Caco-2 (cell line): Measurements from ENCODE around the gene FMC1. TPM values are rescaled to one million over a fixed set of nuclear protein-coding genes. Genes with fewer than 3 reads are reported as not detected.

Experiments
- BruUV-seq: library from RNA; stranded (reverse); fragments of 400-500 nt; replicated peaks from 2 replicates; lab custom pipeline; 2021; lab: Mats Ljungman, UMichigan
- CTCF ChIA-PET: fragments of 300-600 bp; sonication (Branson Sonifier 250); formaldehyde crosslinking; loops from one replicate; lab custom pipeline; 2022; ENCODE audit warnings: antibody characterized with exemption; lab: Charles Lee
- POLR2A ChIA-PET: fragments of 300-600 bp; sonication (Branson Sonifier 250); formaldehyde crosslinking; loops from one replicate; lab custom pipeline; 2022; ENCODE audit warnings: antibody characterized with exemption; lab: Charles Lee
- DNase-seq, 2 experiments: peaks; one replicate each; pipeline versions ENCODE4 v3.0.0 to v3.0.0-alpha.2; 2020 to 2022
- H3K27me3 ChIP-seq: replicated peaks from 2 replicates; pipeline ENCODE4 v1.6.0; 2011; ENCODE audit warnings: low read length; ENCODE audit not compliant: control insufficient read depth, insufficient read depth
- H3K36me3 ChIP-seq: 2 replicates; pipeline ENCODE4 v1.5.1; 2011; ENCODE audit warnings: low read length; ENCODE audit not compliant: control insufficient read depth, insufficient read depth
- H3K4me1 ChIP-seq: fragments of 250-450 bp; sonication (Bioruptor Pico); 2 replicates; pipeline ENCODE4 v1.5.1; 2020; ENCODE audit warnings: mild to moderate bottlenecking
- H3K4me3 ChIP-seq: 2 replicates; pipeline ENCODE4 v1.5.1; 2011; ENCODE audit warnings: low read depth, mild to moderate bottlenecking, control low read depth, low read length
- H3K9me3 ChIP-seq: fragments of 250-450 bp; sonication (Bioruptor Pico); 2 replicates; pipeline ENCODE4 v1.5.1; 2020; ENCODE audit warnings: mild to moderate bottlenecking, moderate library complexity
- H3K27ac Mint-ChIP-seq: one replicate; pipeline ENCODE4 v1.8.0; 2022; ENCODE audit warnings: mixed read lengths; ENCODE audit not compliant: unreplicated experiment
- H3K27me3 Mint-ChIP-seq: one replicate; pipeline ENCODE4 v1.8.0; 2022; ENCODE audit warnings: mixed read lengths; ENCODE audit not compliant: insufficient read depth, unreplicated experiment
- H3K36me3 Mint-ChIP-seq: one replicate; pipeline ENCODE4 v1.8.0; 2022; ENCODE audit warnings: mild to moderate bottlenecking, mixed read lengths; ENCODE audit not compliant: insufficient read depth, unreplicated experiment
- H3K4me1 Mint-ChIP-seq: one replicate; pipeline ENCODE4 v1.8.0; 2022; ENCODE audit warnings: low read depth, mixed read lengths; ENCODE audit not compliant: unreplicated experiment
- H3K4me3 Mint-ChIP-seq: one replicate; pipeline ENCODE4 v1.8.0; 2022; ENCODE audit warnings: mild to moderate bottlenecking, moderate library complexity, mixed read lengths; ENCODE audit not compliant: unreplicated experiment
- H3K9me3 Mint-ChIP-seq: one replicate; pipeline ENCODE4 v1.8.0; 2022; ENCODE audit warnings: mixed read lengths; ENCODE audit not compliant: unreplicated experiment
- CTCF ChIP-seq, 2 experiments: fragments of 200-600 bp in 1 of 2; IDR thresholded peaks; 1 replicate in 1 of 2; 2 replicates in 1 of 2; pipeline versions ENCODE4 v1.5.1 to v1.8.0; 2011 to 2022; ENCODE audit warnings: antibody characterized with exemption in 1 of 2, control low read depth in 1 of 2, inconsistent platforms in 1 of 2, low read depth in 1 of 2, low read length in 1 of 2, mild to moderate bottlenecking in 1 of 2, moderate library complexity in 1 of 2; ENCODE audit not compliant: insufficient read depth in 1 of 2, severe bottlenecking in 1 of 2, unreplicated experiment in 1 of 2
- intact Hi-C: fragments of 100-400 bp; cut with micrococcal nuclease; formaldehyde crosslinking; loops from one replicate; pipeline ENCODE4 v1.10.0; 2022; ENCODE audit not compliant: unreplicated experiment
- total RNA-seq: library from RNA; stranded (reverse); gene quantifications from 2 replicates; pipeline ENCODE4 v1.2.3, GENCODE V29; 2022

FMC1 gene
- total RNA-seq, 1 experiment from 2014 or later: 15.1 TPM

- no peak overlapping the region for H3K27ac Mint-ChIP-seq
- H3K27me3 ChIP-seq: no peaks in the 10 kb centered on the region
- DNase-seq: no peak
- POLR2A ChIA-PET: no interaction called here
- no peaks in the 10 kb centered on the region for H3K4me1 Mint-ChIP-seq
- no peak overlapping the region for H3K4me3 Mint-ChIP-seq
- no peaks in the 10 kb centered on the region for H3K27me3 Mint-ChIP-seq
- no peaks in the 10 kb centered on the region for H3K9me3 ChIP-seq
- no peaks in the 10 kb centered on the region for H3K4me1 ChIP-seq
- H3K9me3 Mint-ChIP-seq: no peaks in the 10 kb centered on the region
- BruUV-seq: no TSS peak
- H3K36me3 Mint-ChIP-seq: peaks cover 73% of the 10 kb centered on the region
- H3K36me3 ChIP-seq: no peaks in the 10 kb centered on the region
- H3K4me3 ChIP-seq: no peak overlapping the region
- CTCF ChIA-PET: no interaction called here
- no peak for TF ChIP-seq CTCF (IDR thresholded peaks at IDR 0.05; ENCODE audit: insufficient read depth in 1 of 2, low read depth in 1 of 2, low read length in 1 of 2, severe bottlenecking in 1 of 2, unreplicated experiment in 1 of 2)
- intact Hi-C loops: no loop called here
Observed at GRCh38 chr7:139384611-139385010, 43.5 kb downstream of the FMC1 start.

- H3K4me3 ChIP-seq: no peak overlapping the region
- H3K9me3 ChIP-seq: no peaks in the 10 kb centered on the region
- CTCF ChIA-PET: no interaction called here
- Mint-ChIP-seq H3K27me3 (no peaks in the 10 kb centered on the region), H3K4me3 (no peak overlapping the region), H3K27ac (peak overlapping the region; percentile 23), H3K4me1 (no peaks in the 10 kb centered on the region), H3K9me3 (no peaks in the 10 kb centered on the region), H3K36me3 (peaks cover 67% of the 10 kb centered on the region)
- no peak for TF ChIP-seq CTCF (IDR thresholded peaks at IDR 0.05; ENCODE audit: insufficient read depth in 1 of 2, low read depth in 1 of 2, low read length in 1 of 2, severe bottlenecking in 1 of 2, unreplicated experiment in 1 of 2)
- no peak for DNase-seq
- intact Hi-C loops: no loop called here
- H3K4me1 ChIP-seq: no peaks in the 10 kb centered on the region
- BruUV-seq: no TSS peak
- POLR2A ChIA-PET: no interaction called here
- no peaks in the 10 kb centered on the region for H3K36me3 ChIP-seq
- H3K27me3 ChIP-seq: no peaks in the 10 kb centered on the region
Observed at GRCh38 chr7:139387594-139387993, 46.5 kb downstream of the FMC1 start.

GRCh38 chr7:139389091-139389490 lies 48.0 kb downstream of the FMC1 start:
- BruUV-seq: no TSS peak
- no peak for TF ChIP-seq CTCF (IDR thresholded peaks at IDR 0.05; ENCODE audit: insufficient read depth in 1 of 2, low read depth in 1 of 2, low read length in 1 of 2, severe bottlenecking in 1 of 2, unreplicated experiment in 1 of 2)
- Mint-ChIP-seq H3K36me3 (peaks cover 59% of the 10 kb centered on the region), H3K27ac (peak overlapping the region; percentile 4), H3K4me3 (no peak overlapping the region), H3K9me3 (no peaks in the 10 kb centered on the region), H3K27me3 (no peaks in the 10 kb centered on the region), H3K4me1 (peaks cover under 1% of the 10 kb centered on the region)
- DNase-seq: no peak
- H3K36me3 ChIP-seq: no peaks in the 10 kb centered on the region
- intact Hi-C loops: no loop called here
- no peaks in the 10 kb centered on the region for H3K4me1 ChIP-seq
- POLR2A ChIA-PET: no interaction called here
- H3K27me3 ChIP-seq: no peaks in the 10 kb centered on the region
- CTCF ChIA-PET: no interaction called here
- H3K4me3 ChIP-seq: no peak overlapping the region
- H3K9me3 ChIP-seq: no peaks in the 10 kb centered on the region
